ENCODE data around the gene ATP5PB. TPM values are rescaled to one million over a fixed set of nuclear protein-coding genes. Genes with fewer than 3 reads are reported as not detected.

The ATP5PB gene
- total RNA-seq, 6 experiments from 2014 or later, result 128 to 152 (median 148) TPM

- Histone ChIP-seq H3K9me3 (no peaks in the 10 kb centered on the region), H3K4me1 (no peaks in the 10 kb centered on the region), H3K36me3 (no peaks in the 10 kb centered on the region), H3K27ac (no peak overlapping the region), H3K27me3 (no peaks in the 10 kb centered on the region), H3K4me3 (no peak overlapping the region)
- ATAC-seq (peak; percentile 97 to 99 (median 98)), DNase-seq (peak in 2 of 3 donors; percentile 33 to 65)
- intact Hi-C loops (cut with DNase I), result no loop called here
- WGBS (ENCODE audit: insufficient coverage, low coverage, low lambda C conversion rate, missing lambda C conversion rate), result 0% methylated on average over 2 of the region's 2 CpGs
- TF ChIP-seq, protein P1, sequence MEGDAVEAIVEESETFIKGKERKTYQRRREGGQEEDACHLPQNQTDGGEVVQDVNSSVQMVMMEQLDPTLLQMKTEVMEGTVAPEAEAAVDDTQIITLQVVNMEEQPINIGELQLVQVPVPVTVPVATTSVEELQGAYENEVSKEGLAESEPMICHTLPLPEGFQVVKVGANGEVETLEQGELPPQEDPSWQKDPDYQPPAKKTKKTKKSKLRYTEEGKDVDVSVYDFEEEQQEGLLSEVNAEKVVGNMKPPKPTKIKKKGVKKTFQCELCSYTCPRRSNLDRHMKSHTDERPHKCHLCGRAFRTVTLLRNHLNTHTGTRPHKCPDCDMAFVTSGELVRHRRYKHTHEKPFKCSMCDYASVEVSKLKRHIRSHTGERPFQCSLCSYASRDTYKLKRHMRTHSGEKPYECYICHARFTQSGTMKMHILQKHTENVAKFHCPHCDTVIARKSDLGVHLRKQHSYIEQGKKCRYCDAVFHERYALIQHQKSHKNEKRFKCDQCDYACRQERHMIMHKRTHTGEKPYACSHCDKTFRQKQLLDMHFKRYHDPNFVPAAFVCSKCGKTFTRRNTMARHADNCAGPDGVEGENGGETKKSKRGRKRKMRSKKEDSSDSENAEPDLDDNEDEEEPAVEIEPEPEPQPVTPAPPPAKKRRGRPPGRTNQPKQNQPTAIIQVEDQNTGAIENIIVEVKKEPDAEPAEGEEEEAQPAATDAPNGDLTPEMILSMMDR (IDR thresholded peaks at IDR 0.05), result no peak
- no peak for TF ChIP-seq POLR2A (IDR thresholded peaks at IDR 0.05)
These were observed 42.9 kb upstream of the ATP5PB start for GRCh38 chr1:111406321-111406768.

GRCh38 chr1:111407301-111407700 lies 42.0 kb upstream of the ATP5PB start:
- no peaks in the 10 kb centered on the region for H3K9me3 ChIP-seq
- H3K27ac ChIP-seq, result no peak overlapping the region
- TF ChIP-seq POLR2A (IDR thresholded peaks at IDR 0.05), result no peak
- TF ChIP-seq, protein P1 (IDR thresholded peaks at IDR 0.05), result no peak
- ATAC-seq, result no peak
- 62% methylated on average over 4 of the region's 6 CpGs for WGBS (ENCODE audit: insufficient coverage, low coverage, low lambda C conversion rate, missing lambda C conversion rate)
- H3K4me3 ChIP-seq, result no peak overlapping the region
- no peak for DNase-seq
- intact Hi-C loops (cut with DNase I), result no loop called here
- no peaks in the 10 kb centered on the region for H3K4me1 ChIP-seq
- H3K36me3 ChIP-seq, result no peaks in the 10 kb centered on the region
- no peaks in the 10 kb centered on the region for H3K27me3 ChIP-seq

DNA sequence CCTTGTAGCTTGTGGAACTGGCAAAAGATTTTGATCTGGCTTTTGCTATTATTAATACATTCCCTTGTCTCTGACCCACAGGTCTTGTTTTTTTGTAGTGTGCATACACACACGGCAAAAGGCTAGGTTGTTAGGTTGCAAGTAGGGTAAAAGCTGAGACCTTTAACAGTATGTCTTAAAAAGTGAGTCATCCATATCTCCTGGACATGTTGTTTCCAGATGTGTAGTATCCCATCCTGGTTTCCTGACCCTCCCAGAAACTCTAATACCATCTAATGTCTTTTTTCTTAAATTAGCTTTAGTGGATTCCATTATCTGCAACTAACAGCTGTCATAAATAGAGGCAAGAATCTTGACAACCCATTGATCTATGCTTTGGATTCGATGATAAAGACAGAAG lies 36.4 kb upstream of the ATP5PB start:
- DNase-seq (no peak), ATAC-seq (no peak)
- 72% methylated on average over 2 of the region's 2 CpGs for WGBS (ENCODE audit: insufficient coverage, low coverage, low lambda C conversion rate, missing lambda C conversion rate)
- Histone ChIP-seq H3K36me3 (no peaks in the 10 kb centered on the region), H3K27ac (no peak overlapping the region), H3K4me1 (peaks cover 0 to 8% (median 4%) of the 10 kb centered on the region in 4 donors), H3K27me3 (no peaks in the 10 kb centered on the region), H3K4me3 (no peak overlapping the region), H3K9me3 (no peaks in the 10 kb centered on the region)
- intact Hi-C loops (cut with DNase I), result no loop called here
- TF ChIP-seq POLR2A (IDR thresholded peaks at IDR 0.05), result no peak
- TF ChIP-seq, protein P1 (IDR thresholded peaks at IDR 0.05), result no peak

DNA sequence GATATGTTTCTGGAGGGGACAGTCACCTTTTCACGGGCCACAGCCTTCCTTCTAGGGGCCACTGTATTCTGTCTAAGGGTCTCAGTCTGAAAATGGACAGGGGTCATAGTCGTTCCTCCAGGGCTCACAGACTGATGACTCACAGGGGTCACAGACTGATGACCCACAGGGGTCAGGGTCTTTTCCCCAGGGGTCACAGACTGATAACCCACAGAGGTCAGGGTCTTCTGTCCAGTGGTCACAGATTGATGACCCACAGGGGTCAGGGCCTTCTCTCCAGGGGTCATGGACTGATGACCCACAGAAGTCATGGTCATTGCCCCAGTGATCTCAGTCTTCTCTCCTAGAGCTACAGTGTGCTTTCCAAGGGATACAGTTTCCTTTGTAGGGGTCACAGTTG lies 34.5 kb upstream of the ATP5PB start:
- Histone ChIP-seq H3K36me3 (no peaks in the 10 kb centered on the region), H3K27me3 (no peaks in the 10 kb centered on the region), H3K9me3 (no peaks in the 10 kb centered on the region), H3K27ac (no peak overlapping the region), H3K4me1 (peaks cover 0 to 15% (median 9%) of the 10 kb centered on the region in 4 donors), H3K4me3 (no peak overlapping the region)
- no CpG with 5 or more reads among the region's 2 CpGs for WGBS (ENCODE audit: insufficient coverage, low coverage, low lambda C conversion rate, missing lambda C conversion rate)
- ATAC-seq (no peak), DNase-seq (no peak)
- intact Hi-C loops (cut with DNase I), result no loop called here
- TF ChIP-seq, protein P1 (IDR thresholded peaks at IDR 0.05), result no peak
- no peak for TF ChIP-seq POLR2A (IDR thresholded peaks at IDR 0.05)

- no peak for ATAC-seq
- intact Hi-C loops (cut with DNase I), result no loop called here
- WGBS (ENCODE audit: insufficient coverage, low coverage, low lambda C conversion rate, missing lambda C conversion rate), result 91% methylated on average over 2 of the region's 3 CpGs
These were observed 33.8 kb upstream of the ATP5PB start for GRCh38 chr1:111415461-111415860.

More at GRCh38 chr1:111415461-111415860, 33.8 kb upstream of the ATP5PB start:
- Histone ChIP-seq H3K9me3 (no peaks in the 10 kb centered on the region), H3K27ac (no peak overlapping the region), H3K4me1 (peaks cover 0 to 15% (median 9%) of the 10 kb centered on the region in 4 donors), H3K4me3 (no peak overlapping the region), H3K36me3 (no peaks in the 10 kb centered on the region), H3K27me3 (no peaks in the 10 kb centered on the region)
- no peak for DNase-seq
- TF ChIP-seq, protein P1 (IDR thresholded peaks at IDR 0.05), result no peak
- no peak for TF ChIP-seq POLR2A (IDR thresholded peaks at IDR 0.05)

Data from right lobe of liver (tissue), 6 donors.